GM10248 (cell line): ENCODE results near the gene PRR5L.

Experiments used
- CTCF ChIA-PET: fragments of 300-600 bp; sonication (Branson Sonifier 250); formaldehyde crosslinking; extraction: SDS; loops from one replicate; lab custom pipeline; 2021; ENCODE audit warnings: antibody characterized with exemption; lab: Yijun Ruan, JAX
- POLR2A ChIA-PET: fragments of 350-650 bp; sonication (Branson Sonifier 250); formaldehyde crosslinking; extraction: SDS; loops from one replicate; lab custom pipeline; 2020; ENCODE audit warnings: antibody characterized with exemption; lab: Yijun Ruan, JAX
- DNase-seq: peaks from one replicate; pipeline ENCODE4 v3.0.0; 2012; ENCODE audit errors: extremely low spot score
- CTCF ChIP-seq: IDR thresholded peaks from 2 replicates; pipeline ENCODE4 v1.5.1; 2012; ENCODE audit warnings: mild to moderate bottlenecking, low read depth; ENCODE audit errors: extremely low read depth, missing control alignments, control extremely low read depth

Gene PRR5L

GRCh38 chr11:36407356-36407755, 111.3 kb downstream of the PRR5L start:
- ChIA-PET POLR2A (no interaction called here), CTCF (interaction anchor here (1.1 to 1.5 kb wide), 3 partner anchors 8 to 24 kb away, joined by 3 to 4 read pairs (median 4); no protein-coding TSS in a partner anchor)

GRCh38 chr11:36408498-36409136, 112.5 kb downstream of the PRR5L start:
- DNase-seq: no peak
- POLR2A ChIA-PET: no interaction called here
- CTCF ChIA-PET: interaction anchor here (0.8 kb wide), 1 partner anchor 10 kb away, joined by 4 read pairs; no protein-coding TSS in a partner anchor
- TF ChIP-seq CTCF: no peak

More at GRCh38 chr11:36407356-36407755, 111.3 kb downstream of the PRR5L start:
- TF ChIP-seq CTCF: no peak
- DNase-seq: no peak

GRCh38 chr11:36409152-36409816, 113.2 kb downstream of the PRR5L start:
- no peak for DNase-seq
- CTCF ChIA-PET: interaction anchor here (1.3 to 4.2 kb wide), 2 partner anchors 8 to 66 kb away, joined by 3 to 17 read pairs; no protein-coding TSS in a partner anchor
- TF ChIP-seq CTCF: no peak
- POLR2A ChIA-PET: no interaction called here

- ChIA-PET POLR2A (interaction anchor here (1.0 kb wide), 1 partner anchor 97 kb away, joined by 3 read pairs; no protein-coding TSS in a partner anchor), CTCF (interaction anchor here (0.7 to 4.2 kb wide), 7 partner anchors 9 to 119 kb away, joined by 3 to 17 read pairs (median 5); no protein-coding TSS in a partner anchor)
- DNase-seq: peak; percentile 50
- TF ChIP-seq CTCF: no peak
These were observed 115.1 kb downstream of the PRR5L start for GRCh38 chr11:36411202-36411640.

- no peak for DNase-seq
- ChIA-PET POLR2A (no interaction called here), CTCF (interaction anchor here (1.2 to 4.2 kb wide), 5 partner anchors 7 to 66 kb away, joined by 3 to 17 read pairs (median 5); no protein-coding TSS in a partner anchor)
- TF ChIP-seq CTCF: no peak
These were observed 116.8 kb downstream of the PRR5L start for GRCh38 chr11:36412781-36413383.

GRCh38 chr11:36417154-36417553, 121.1 kb downstream of the PRR5L start:
- no peak for TF ChIP-seq CTCF
- CTCF ChIA-PET: no interaction called here
- no peak for DNase-seq
- POLR2A ChIA-PET: no interaction called here
